ENCODE measurements around the gene NCR2. TPM values are rescaled to one million over a fixed set of nuclear protein-coding genes. Genes with fewer than 3 reads are reported as not detected.

Gene NCR2
- total RNA-seq, 1 experiment from 2014 or later, result not detected

DNA sequence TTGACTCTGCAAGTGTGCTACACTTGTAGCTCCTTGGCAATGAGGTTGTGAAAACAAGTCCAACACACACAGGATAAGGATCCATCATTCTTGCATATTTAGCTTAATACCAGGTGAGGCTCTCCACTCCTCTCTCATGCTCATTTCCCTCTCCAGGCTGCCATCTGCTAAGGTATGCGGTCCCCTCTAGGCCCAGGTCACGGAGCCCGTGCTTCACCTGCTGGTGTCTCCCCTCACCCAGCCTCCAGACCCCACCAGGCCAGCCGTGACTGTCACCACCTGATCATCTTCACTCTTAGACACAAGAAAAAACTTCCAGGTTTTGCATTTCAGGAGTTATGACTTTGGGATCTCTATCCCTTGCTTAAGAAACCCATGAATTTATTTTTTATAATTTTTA, 14.2 kb upstream of the NCR2 start:
- Mint-ChIP-seq H3K9me3 (no peaks in the 10 kb centered on the region; a peak in 1 of 5 replicates), H3K4me1 (peaks cover 14 to 16% of the 10 kb centered on the region in 2 experiments), H3K36me3 (ENCODE audit: insufficient read depth in 1 of 3, low read depth in 3 of 3) (no peaks in the 10 kb centered on the region), H3K27ac (0 out of 7 replicates have a peak overlapping the region, but pooled peaks of 1 of the 3 experiments have one; percentile 47), H3K4me3 (no peak overlapping the region), H3K27me3 (ENCODE audit: low read depth) (peaks cover 28% of the 10 kb centered on the region)
- Histone ChIP-seq H3K4ac (ENCODE audit: low read depth, low read length) (no peak overlapping the region), H3K23ac (ENCODE audit: insufficient read length, low read depth, low read length) (no peak overlapping the region), H3K56ac (ENCODE audit: insufficient read length, low read depth, low read length) (no peak overlapping the region), H2BK20ac (ENCODE audit: low read depth, low read length, poor library complexity, severe bottlenecking) (no peak overlapping the region), H4K20me1 (ENCODE audit: control insufficient read depth, insufficient read depth, insufficient read length) (no peaks in the 10 kb centered on the region), H4K91ac (ENCODE audit: insufficient read length, low read depth, low read length) (no peak overlapping the region), H2BK15ac (ENCODE audit: low read depth, low read length) (no peak overlapping the region), H2AFZ (ENCODE audit: low read length) (no peak overlapping the region), H4K8ac (replicated peaks; ENCODE audit: insufficient read length, low read depth, low read length) (no peak overlapping the region), H3K23me2 (ENCODE audit: insufficient read length, low read depth, low read length, poor library complexity, severe bottlenecking) (peaks cover 12% of the 10 kb centered on the region), H2AK5ac (ENCODE audit: insufficient read length, low read length) (no peak overlapping the region), H3K9me3 (ENCODE audit: control insufficient read depth, low read depth, low read length) (no peaks in the 10 kb centered on the region), H3K18ac (ENCODE audit: insufficient read length, low read depth, low read length) (no peak overlapping the region), H2BK12ac (ENCODE audit: insufficient read length, low read depth, low read length) (no peak overlapping the region), H3K79me1 (ENCODE audit: insufficient read depth, low read depth, low read length, poor library complexity, severe bottlenecking) (no peaks in the 10 kb centered on the region), H3K4me2 (ENCODE audit: insufficient read depth, insufficient read length, low read length) (no peak overlapping the region), H3T11ph (ENCODE audit: low read length) (no peak overlapping the region), H3K14ac (ENCODE audit: insufficient read depth, low read length) (no peak overlapping the region), H3K79me2 (ENCODE audit: insufficient read depth, low read length) (no peaks in the 10 kb centered on the region), H2BK5ac (ENCODE audit: insufficient read length, low read length) (no peak overlapping the region), H4K5ac (ENCODE audit: insufficient read length, low read depth, low read length) (no peak overlapping the region), H3K27ac (ENCODE audit: insufficient read length, low read depth, low read length) (no peak overlapping the region), H3K4me1 (ENCODE audit: insufficient read depth, low read length) (peaks cover 4% of the 10 kb centered on the region; the same call in 1 of the 2 replicates), H3K9ac (ENCODE audit: extremely low read depth, insufficient read length, low read length) (no peak overlapping the region), H3K27me3 (ENCODE audit: insufficient read depth, low read length) (no peaks in the 10 kb centered on the region), H2BK120ac (ENCODE audit: low read depth, low read length, poor library complexity, severe bottlenecking) (no peak overlapping the region)
- no peak for DNase-seq
- TF ChIP-seq, protein P1, sequence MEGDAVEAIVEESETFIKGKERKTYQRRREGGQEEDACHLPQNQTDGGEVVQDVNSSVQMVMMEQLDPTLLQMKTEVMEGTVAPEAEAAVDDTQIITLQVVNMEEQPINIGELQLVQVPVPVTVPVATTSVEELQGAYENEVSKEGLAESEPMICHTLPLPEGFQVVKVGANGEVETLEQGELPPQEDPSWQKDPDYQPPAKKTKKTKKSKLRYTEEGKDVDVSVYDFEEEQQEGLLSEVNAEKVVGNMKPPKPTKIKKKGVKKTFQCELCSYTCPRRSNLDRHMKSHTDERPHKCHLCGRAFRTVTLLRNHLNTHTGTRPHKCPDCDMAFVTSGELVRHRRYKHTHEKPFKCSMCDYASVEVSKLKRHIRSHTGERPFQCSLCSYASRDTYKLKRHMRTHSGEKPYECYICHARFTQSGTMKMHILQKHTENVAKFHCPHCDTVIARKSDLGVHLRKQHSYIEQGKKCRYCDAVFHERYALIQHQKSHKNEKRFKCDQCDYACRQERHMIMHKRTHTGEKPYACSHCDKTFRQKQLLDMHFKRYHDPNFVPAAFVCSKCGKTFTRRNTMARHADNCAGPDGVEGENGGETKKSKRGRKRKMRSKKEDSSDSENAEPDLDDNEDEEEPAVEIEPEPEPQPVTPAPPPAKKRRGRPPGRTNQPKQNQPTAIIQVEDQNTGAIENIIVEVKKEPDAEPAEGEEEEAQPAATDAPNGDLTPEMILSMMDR (conservative IDR thresholded peaks at IDR 0.05), result no peak
- WGBS (ENCODE audit: extremely low coverage, insufficient read length, low lambda C conversion rate), result no CpG with 5 or more reads among the region's 4 CpGs

All from H9 (cell line).